ENCODE data around the gene DCTN3.

Gene DCTN3

GRCh38 chr9:34624475-34625185 lies 4.3 kb upstream of the DCTN3 start:
- Mint-ChIP-seq H3K4me1 (ENCODE audit: low read depth) (peaks cover 37% of the 10 kb centered on the region), H3K27me3 (peaks cover 85% of the 10 kb centered on the region), H3K27ac (no peak overlapping the region), H3K4me3 (no peak overlapping the region), H3K36me3 (ENCODE audit: low read depth) (peaks cover 6% of the 10 kb centered on the region), H3K9me3 (no peaks in the 10 kb centered on the region)
- intact Hi-C loops (cut with micrococcal nuclease): no loop called here

GRCh38 chr9:34623374-34624235 lies 3.3 kb upstream of the DCTN3 start:
- Mint-ChIP-seq H3K9me3 (no peaks in the 10 kb centered on the region), H3K4me3 (no peak overlapping the region), H3K4me1 (ENCODE audit: low read depth) (peaks cover 37% of the 10 kb centered on the region), H3K27me3 (peaks cover 78% of the 10 kb centered on the region), H3K36me3 (ENCODE audit: low read depth) (peaks cover 8% of the 10 kb centered on the region), H3K27ac (no peak overlapping the region)
- intact Hi-C loops (cut with micrococcal nuclease): no loop called here

- H3K4me1 Mint-ChIP-seq (ENCODE audit: low read depth): peaks cover 45% of the 10 kb centered on the region
- no peak overlapping the region for H3K27ac Mint-ChIP-seq
- intact Hi-C loops (cut with micrococcal nuclease): no loop called here
- H3K9me3 Mint-ChIP-seq: no peaks in the 10 kb centered on the region
- H3K4me3 Mint-ChIP-seq: no peak overlapping the region
- peaks cover 66% of the 10 kb centered on the region for H3K36me3 Mint-ChIP-seq (ENCODE audit: low read depth)
- no peaks in the 10 kb centered on the region for H3K27me3 Mint-ChIP-seq
These were observed 5.2 kb downstream of the DCTN3 start for GRCh38 chr9:34615132-34615531.

GRCh38 chr9:34612788-34613390 lies 7.4 kb downstream of the DCTN3 start:
- H3K4me1 Mint-ChIP-seq (ENCODE audit: low read depth): peaks cover 33% of the 10 kb centered on the region
- intact Hi-C loops (cut with micrococcal nuclease): loop anchor here (1.0 kb wide), 2 partner anchors 21 to 155 kb away; partner anchors contain the start of genes DNAI1 and FAM219A
- H3K36me3 Mint-ChIP-seq (ENCODE audit: low read depth): peaks cover 55% of the 10 kb centered on the region
- H3K27ac Mint-ChIP-seq: peak overlapping the region; percentile 94
- H3K9me3 Mint-ChIP-seq: no peaks in the 10 kb centered on the region
- H3K27me3 Mint-ChIP-seq: no peaks in the 10 kb centered on the region
- peak overlapping the region; percentile 86 for H3K4me3 Mint-ChIP-seq

GRCh38 chr9:34611811-34612787 lies 8.2 kb downstream of the DCTN3 start, which contains the start of gene RPP25L:
TSS of gene RPP25L (minus strand) at chr9:34612097. CDS start at chr9:34611296, 801 bp downstream.
- Mint-ChIP-seq H3K27me3 (no peaks in the 10 kb centered on the region), H3K9me3 (no peaks in the 10 kb centered on the region), H3K4me3 (peak within 1 kb of the TSS; percentile 86), H3K4me1 (ENCODE audit: low read depth) (peaks cover 33% of the 10 kb centered on the region), H3K27ac (peak within 1 kb of the TSS; percentile 94), H3K36me3 (ENCODE audit: low read depth) (peaks cover 47% of the 10 kb centered on the region)
- intact Hi-C loops (cut with micrococcal nuclease): loop anchor here (1.0 kb wide), 2 partner anchors 22 to 154 kb away; partner anchors contain the start of genes DNAI1 and FAM219A

GRCh38 chr9:34611251-34611810 lies 9.0 kb downstream of the DCTN3 start:
- intact Hi-C loops (cut with micrococcal nuclease): no loop called here
- Mint-ChIP-seq H3K27ac (peak overlapping the region; percentile 94), H3K4me3 (peak overlapping the region; percentile 86), H3K36me3 (ENCODE audit: low read depth) (peaks cover 40% of the 10 kb centered on the region), H3K27me3 (no peaks in the 10 kb centered on the region), H3K9me3 (no peaks in the 10 kb centered on the region), H3K4me1 (ENCODE audit: low read depth) (peaks cover 33% of the 10 kb centered on the region)

- peaks cover 33% of the 10 kb centered on the region for H3K4me1 Mint-ChIP-seq (ENCODE audit: low read depth)
- peak overlapping the region; percentile 86 for H3K4me3 Mint-ChIP-seq
- H3K36me3 Mint-ChIP-seq (ENCODE audit: low read depth): peaks cover 33% of the 10 kb centered on the region
- no peak overlapping the region for H3K27ac Mint-ChIP-seq
- no peaks in the 10 kb centered on the region for H3K27me3 Mint-ChIP-seq
- intact Hi-C loops (cut with micrococcal nuclease): no loop called here
- no peaks in the 10 kb centered on the region for H3K9me3 Mint-ChIP-seq
These were observed 9.7 kb downstream of the DCTN3 start for GRCh38 chr9:34610434-34611206.

- peaks cover 12% of the 10 kb centered on the region for H3K27me3 Mint-ChIP-seq
- no peak overlapping the region for H3K27ac Mint-ChIP-seq
- H3K36me3 Mint-ChIP-seq (ENCODE audit: low read depth): peaks cover 10% of the 10 kb centered on the region
- no peaks in the 10 kb centered on the region for H3K9me3 Mint-ChIP-seq
- no peak overlapping the region for H3K4me3 Mint-ChIP-seq
- H3K4me1 Mint-ChIP-seq (ENCODE audit: low read depth): peaks cover 18% of the 10 kb centered on the region
- intact Hi-C loops (cut with micrococcal nuclease): no loop called here
These were observed 13.0 kb downstream of the DCTN3 start for GRCh38 chr9:34607331-34607730.

GRCh38 chr9:34606905-34607304 lies 13.4 kb downstream of the DCTN3 start:
- intact Hi-C loops (cut with micrococcal nuclease): no loop called here
- H3K36me3 Mint-ChIP-seq (ENCODE audit: low read depth): peaks cover 8% of the 10 kb centered on the region
- no peak overlapping the region for H3K4me3 Mint-ChIP-seq
- no peak overlapping the region for H3K27ac Mint-ChIP-seq
- H3K4me1 Mint-ChIP-seq (ENCODE audit: low read depth): peaks cover 15% of the 10 kb centered on the region
- peaks cover 14% of the 10 kb centered on the region for H3K27me3 Mint-ChIP-seq
- H3K9me3 Mint-ChIP-seq: no peaks in the 10 kb centered on the region

- Mint-ChIP-seq H3K9me3 (no peaks in the 10 kb centered on the region), H3K27me3 (peaks cover 20% of the 10 kb centered on the region), H3K36me3 (ENCODE audit: low read depth) (peaks cover under 1% of the 10 kb centered on the region), H3K4me1 (ENCODE audit: low read depth) (peaks cover 10% of the 10 kb centered on the region), H3K4me3 (no peak overlapping the region), H3K27ac (no peak overlapping the region)
- intact Hi-C loops (cut with micrococcal nuclease): no loop called here
These were observed 14.1 kb downstream of the DCTN3 start for GRCh38 chr9:34606190-34606589.

GRCh38 chr9:34603610-34604231 lies 16.6 kb downstream of the DCTN3 start:
- H3K27me3 Mint-ChIP-seq: peaks cover 26% of the 10 kb centered on the region
- H3K4me1 Mint-ChIP-seq (ENCODE audit: low read depth): no peaks in the 10 kb centered on the region
- no peaks in the 10 kb centered on the region for H3K9me3 Mint-ChIP-seq
- H3K4me3 Mint-ChIP-seq: no peak overlapping the region
- no peaks in the 10 kb centered on the region for H3K36me3 Mint-ChIP-seq (ENCODE audit: low read depth)
- intact Hi-C loops (cut with micrococcal nuclease): loop anchor here (1.0 kb wide), 2 partner anchors 41 to 55 kb away; no protein-coding TSS in a partner anchor
- no peak overlapping the region for H3K27ac Mint-ChIP-seq

Data from dendritic cell treated with granulocyte-macrophage colony-stimulating factor and Interleukin-4, amounts not matched to agents 40 ng/mL and 50 ng/mL, for 4 days (primary cell).